Glomerular endothelial cell (primary cell): ENCODE measurements around the gene GOLGA6L26. TPM values are rescaled to one million over a fixed set of nuclear protein-coding genes. Genes with fewer than 3 reads are reported as not detected.

ENCODE experiments used
- total RNA-seq: library from RNA; depleted of rRNA; stranded (reverse); fragments of >200 nt; gene quantifications from 2 replicates; pipeline ENCODE4 v1.2.3, GENCODE V29; 2015

The GOLGA6L26 gene
- total RNA-seq, 1 donor from 2014 or later, result not detected

Other genes starting within 250 kb of the GOLGA6L26 start
- gene GOLGA6L1, start 197.4 kb downstream of the GOLGA6L26 start, total RNA-seq, result not detected in 2 replicates
- gene GOLGA8S, start 20.6 kb upstream of the GOLGA6L26 start, total RNA-seq, result 0.05 and 0.06 TPM in 2 replicates
- gene GOLGA6L2, start 113.0 kb upstream of the GOLGA6L26 start, total RNA-seq, result not detected in 2 replicates
- 0.41 and 0.58 TPM in 2 replicates for gene MKRN3, start 231.5 kb upstream of the GOLGA6L26 start, total RNA-seq